ENCODE data around the gene RIIAD1.

RIIAD1 gene

DNA sequence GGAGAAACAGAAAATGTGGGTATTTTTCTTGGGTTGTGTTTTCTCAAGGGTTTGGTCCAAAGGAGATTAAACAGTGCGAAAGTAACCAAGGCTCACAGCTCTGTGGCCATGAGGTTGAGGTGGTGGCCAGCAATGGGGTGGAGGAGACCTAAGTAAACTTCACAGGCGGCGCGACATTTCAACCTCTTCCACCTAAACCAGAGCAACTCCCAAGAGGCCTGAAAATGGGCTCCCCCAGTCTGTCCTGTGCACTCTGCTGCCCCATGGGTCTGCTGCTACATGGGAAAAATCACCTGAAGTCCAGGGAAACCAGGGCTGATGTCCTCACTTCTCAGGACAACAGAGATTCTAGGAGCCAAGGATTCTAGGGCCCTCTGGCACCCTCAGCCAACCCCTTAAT, 17.1 kb upstream of the RIIAD1 start:
- no peak overlapping the region for H3K4me3 ChIP-seq (ENCODE audit: low read depth, low read length)
- TF ChIP-seq, protein P1, sequence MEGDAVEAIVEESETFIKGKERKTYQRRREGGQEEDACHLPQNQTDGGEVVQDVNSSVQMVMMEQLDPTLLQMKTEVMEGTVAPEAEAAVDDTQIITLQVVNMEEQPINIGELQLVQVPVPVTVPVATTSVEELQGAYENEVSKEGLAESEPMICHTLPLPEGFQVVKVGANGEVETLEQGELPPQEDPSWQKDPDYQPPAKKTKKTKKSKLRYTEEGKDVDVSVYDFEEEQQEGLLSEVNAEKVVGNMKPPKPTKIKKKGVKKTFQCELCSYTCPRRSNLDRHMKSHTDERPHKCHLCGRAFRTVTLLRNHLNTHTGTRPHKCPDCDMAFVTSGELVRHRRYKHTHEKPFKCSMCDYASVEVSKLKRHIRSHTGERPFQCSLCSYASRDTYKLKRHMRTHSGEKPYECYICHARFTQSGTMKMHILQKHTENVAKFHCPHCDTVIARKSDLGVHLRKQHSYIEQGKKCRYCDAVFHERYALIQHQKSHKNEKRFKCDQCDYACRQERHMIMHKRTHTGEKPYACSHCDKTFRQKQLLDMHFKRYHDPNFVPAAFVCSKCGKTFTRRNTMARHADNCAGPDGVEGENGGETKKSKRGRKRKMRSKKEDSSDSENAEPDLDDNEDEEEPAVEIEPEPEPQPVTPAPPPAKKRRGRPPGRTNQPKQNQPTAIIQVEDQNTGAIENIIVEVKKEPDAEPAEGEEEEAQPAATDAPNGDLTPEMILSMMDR (IDR thresholded peaks at IDR 0.05; ENCODE audit: low read depth, low read length) = no peak

DNA sequence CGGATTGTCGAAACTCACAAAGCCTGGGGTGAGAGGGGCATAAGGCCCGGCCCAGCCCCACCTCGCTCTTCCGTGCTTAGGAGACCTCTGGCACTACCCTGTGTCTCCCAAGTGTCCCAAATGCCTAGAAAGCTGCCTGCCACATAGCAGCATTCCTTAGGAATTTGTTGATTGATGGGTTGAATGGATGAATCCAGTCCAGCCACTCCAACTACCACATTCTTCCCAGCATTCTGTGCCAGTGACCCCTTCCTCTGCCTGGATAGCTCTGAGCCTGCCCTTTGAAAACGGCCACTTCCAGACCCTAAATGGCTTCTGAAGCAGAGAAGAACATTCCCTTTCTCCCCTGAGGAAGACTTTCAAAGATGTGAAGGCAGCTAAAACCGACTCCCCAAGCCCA, 16.2 kb upstream of the RIIAD1 start:
- TF ChIP-seq, protein P1 (IDR thresholded peaks at IDR 0.05; ENCODE audit: low read depth, low read length) = no peak
- H3K4me3 ChIP-seq (ENCODE audit: low read depth, low read length) = no peak overlapping the region

DNA sequence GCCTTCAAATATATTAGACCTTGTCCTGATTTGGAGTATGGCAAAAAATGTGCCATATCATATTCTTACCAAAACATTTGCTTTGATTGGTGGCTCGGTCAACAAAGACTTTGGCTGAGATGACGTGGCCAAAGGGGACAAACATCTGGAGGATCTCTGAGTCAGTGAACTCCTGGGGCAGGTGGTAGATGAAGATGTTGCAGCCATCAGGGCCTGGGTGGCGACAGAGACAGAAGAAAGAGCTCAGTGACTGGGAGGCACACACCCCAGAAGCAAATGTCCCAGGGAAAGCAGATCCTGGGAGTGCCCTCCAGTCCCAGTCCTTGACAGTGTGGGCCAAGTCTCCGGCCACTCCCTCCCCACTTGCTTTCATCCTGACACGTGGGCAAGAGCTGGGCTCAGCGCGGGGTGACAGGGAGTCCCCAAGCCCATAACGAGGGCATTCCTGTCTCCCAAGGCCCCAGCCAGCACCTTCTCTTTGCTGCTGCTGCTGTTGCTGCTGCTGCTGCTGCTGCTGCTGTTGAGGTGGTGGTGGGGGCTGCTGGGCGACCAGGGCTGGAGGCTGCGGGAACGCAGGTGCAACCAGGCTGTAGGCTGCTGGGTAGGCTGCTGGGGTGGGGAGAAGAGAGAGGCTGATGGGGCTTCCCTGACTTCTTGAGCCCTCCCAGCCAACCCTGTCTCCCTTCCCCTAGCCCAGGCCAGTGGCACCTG, 15.4 kb upstream of the RIIAD1 start:
- no peak overlapping the region for H3K4me3 ChIP-seq (ENCODE audit: low read depth, low read length)
- TF ChIP-seq, protein P1 (IDR thresholded peaks at IDR 0.05; ENCODE audit: low read depth, low read length) = no peak

DNA sequence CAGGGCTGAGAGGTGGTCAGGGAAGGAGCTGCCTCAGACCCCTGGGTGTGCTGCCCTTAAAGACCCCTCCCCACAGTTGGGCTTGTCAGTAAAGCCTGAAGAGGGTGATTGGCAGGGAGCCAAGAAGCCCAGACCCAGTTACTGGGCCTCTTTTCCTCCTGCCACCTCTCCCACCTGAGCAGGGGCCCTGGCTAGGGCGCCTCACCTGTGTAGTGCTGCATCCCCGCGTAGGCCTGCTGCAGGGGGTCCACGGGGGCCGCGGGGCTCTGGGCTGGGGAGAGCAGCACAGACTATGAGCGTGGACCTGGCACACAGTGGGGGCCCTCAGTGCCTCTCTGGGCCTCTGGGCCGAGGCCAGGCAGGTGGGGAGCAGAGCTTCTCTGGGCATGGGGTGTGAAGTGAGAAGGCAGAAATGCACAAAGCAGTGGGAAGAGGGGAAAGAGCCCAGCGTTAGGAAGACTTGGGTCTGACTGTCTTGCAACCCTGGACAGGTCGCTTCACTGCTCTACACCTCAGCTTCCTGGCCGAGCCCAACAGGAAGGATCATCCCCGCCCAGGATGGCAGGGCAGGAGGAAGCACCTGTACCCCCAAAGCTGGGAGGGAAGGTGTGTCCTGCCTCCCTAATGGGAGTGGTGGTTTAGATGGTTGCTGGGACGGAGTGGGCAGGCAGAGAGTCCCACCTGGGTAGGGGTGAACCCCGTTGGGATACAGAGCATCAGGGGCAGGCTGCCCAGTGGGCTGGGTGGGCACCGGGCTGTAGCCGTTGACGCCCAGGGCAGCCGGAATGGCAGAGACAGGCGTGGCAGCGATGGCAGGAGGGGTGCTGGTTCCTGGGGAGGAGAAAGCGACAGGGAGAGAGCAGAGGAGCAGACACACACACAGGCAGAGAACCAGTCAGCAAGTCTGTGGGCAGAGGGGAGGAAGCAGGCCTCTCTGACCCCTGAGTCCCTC, 14.6 kb upstream of the RIIAD1 start:
- TF ChIP-seq, protein P1 (IDR thresholded peaks at IDR 0.05; ENCODE audit: low read depth, low read length) = no peak
- no peak overlapping the region for H3K4me3 ChIP-seq (ENCODE audit: low read depth, low read length)

DNA sequence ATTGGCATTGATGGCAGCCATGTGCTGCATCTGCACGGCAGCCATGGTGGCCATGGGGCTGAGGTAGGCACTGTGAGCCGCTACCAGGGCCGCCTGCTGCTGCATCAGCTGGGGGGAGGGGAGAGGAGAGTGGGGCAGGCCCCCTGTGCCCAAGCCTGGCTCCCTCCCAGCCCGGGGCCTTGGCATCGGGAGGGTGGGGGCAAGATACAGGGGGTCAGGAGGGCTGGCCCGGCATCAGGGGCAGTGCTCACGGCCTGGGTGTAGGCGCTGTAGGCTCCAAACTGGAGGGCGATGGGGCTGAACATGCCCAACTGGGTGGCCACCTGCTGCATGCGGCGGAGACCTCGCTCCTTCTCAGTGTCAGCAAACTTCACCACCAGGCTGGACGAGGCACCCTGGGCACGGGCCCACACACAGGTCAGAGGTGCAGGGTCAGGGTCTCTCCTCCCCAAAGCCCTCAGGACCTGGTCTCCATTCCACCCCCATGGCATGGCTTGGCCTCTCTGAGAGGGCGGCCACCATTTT, 13.7 kb upstream of the RIIAD1 start:
- TF ChIP-seq, protein P1 (IDR thresholded peaks at IDR 0.05; ENCODE audit: low read depth, low read length) = no peak
- H3K4me3 ChIP-seq (ENCODE audit: low read depth, low read length) = no peak overlapping the region

DNA sequence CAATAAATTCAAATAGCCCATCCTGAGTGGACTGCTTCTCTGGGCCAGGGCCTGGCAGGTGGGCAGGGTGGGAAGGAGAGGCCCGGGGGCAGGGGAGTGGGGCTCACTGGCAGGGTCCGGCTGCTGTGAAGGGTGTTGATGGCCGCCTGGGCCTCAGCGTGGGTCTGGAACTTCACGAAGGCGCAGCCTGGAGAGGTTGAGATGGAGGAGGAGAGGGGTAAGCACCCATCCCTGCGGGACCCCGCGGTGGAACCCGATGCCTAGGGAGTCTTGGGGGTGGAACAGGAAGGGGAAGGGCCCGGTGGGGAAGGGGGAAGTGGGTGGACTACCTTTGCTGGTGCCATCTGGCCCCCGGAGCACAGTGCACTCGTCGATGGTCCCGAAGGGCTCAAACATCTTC, 12.4 kb upstream of the RIIAD1 start:
- TF ChIP-seq, protein P1 (IDR thresholded peaks at IDR 0.05; ENCODE audit: low read depth, low read length) = no peak
- H3K4me3 ChIP-seq (ENCODE audit: low read depth, low read length) = no peak overlapping the region

Data from WI38 (cell line).